NCI-H128 (cell line): Measurements from ENCODE around the gene GPC6.

Experiments used
- DNase-seq: peaks from one replicate; lab custom pipeline; 2025; ENCODE audit not compliant: unreplicated experiment; lab: John Stamatoyannopoulos, UW

The GPC6 gene

DNA sequence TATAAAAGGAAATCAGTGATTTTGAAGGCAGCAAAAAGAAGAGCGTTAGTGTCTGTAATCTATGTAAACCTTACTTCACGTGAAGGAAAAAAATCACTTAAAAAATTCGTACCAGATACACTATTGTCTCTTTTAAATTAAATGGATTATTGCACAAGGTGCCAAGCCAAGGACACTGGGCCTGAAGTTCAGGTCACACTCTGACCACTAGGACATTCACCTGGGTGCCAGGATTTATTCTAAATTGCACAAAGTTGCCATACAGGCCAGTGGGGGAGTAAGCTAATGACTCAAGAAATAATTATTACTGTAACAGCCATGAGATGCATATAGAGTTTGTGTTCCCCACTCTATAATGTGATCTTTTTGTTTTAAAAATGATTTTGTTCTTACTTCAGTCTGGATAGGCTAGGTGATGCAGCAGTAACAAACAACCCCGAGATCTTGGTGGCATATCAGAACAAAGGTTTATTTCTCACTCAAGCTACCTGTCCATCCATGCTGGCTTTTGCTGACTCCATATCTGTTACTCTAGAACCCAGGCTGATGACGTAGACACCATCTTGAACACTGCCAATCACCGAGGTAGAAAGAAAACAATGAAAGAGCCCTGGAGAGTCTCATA lies 1000.8 kb downstream of the GPC6 start:
- DNase-seq = no peak

DNA sequence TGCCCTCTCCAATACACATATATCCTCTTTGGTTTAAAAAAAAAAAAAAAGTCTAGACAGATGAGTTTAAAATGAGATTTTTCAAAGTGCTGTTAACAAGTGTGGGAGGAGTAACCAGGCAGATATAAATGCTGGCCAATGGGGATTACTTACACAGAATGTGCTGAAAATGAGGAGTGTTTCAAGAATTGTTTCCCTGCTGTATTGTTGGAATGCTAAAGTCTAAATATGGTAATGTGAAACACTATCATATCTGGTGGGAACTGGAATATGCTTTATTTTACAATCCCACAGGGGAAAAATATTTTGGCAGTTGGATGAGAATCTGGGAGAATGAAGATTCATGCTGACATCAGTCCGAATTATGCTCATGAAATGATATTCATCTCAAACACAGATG lies 1002.2 kb downstream of the GPC6 start:
- DNase-seq = no peak

GRCh38 chr13:94232161-94232950 lies 1005.7 kb downstream of the GPC6 start:
- no peak for DNase-seq

DNA sequence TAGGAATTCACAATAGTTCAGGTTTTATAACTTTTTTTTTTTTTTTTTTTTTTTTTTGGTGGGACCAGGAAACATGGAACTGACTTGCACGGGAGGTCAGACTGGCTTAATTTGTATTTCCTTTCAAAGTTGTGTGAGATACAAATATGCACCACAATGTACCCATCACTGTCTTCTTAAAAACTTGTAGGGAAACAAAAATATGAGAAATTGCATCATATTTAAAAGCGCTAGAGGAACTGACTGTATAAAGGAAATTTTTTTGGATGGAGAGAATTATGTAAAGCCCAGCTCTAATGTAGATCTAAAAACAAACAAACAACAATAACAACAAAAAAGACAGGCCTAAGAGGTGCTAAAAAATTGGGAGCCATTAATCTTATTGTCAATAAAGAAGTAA lies 1006.3 kb downstream of the GPC6 start:
- no peak for DNase-seq

GRCh38 chr13:94233401-94233800 lies 1006.8 kb downstream of the GPC6 start:
- no peak for DNase-seq

- DNase-seq = no peak
These were observed 1007.2 kb downstream of the GPC6 start for GRCh38 chr13:94233837-94234236.

DNA sequence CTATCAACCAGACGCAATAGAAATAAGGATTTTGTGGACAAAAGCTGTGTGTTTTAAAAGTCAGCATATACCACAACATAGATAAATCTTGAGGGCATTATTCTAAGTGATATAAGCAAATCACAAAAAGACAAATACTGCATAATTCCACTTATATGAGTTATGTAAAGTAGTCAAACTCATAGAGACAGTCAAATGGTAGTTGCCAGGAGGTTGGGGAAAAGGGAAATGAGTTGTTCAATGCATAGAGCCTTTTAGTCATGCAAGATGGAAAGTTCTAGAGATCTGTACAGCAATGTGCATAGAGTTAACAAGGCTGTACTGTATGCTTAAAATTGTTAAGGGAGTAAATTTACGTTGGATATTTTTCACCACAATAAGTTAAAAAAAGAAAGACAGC lies 1008.1 kb downstream of the GPC6 start:
- DNase-seq = no peak

DNA sequence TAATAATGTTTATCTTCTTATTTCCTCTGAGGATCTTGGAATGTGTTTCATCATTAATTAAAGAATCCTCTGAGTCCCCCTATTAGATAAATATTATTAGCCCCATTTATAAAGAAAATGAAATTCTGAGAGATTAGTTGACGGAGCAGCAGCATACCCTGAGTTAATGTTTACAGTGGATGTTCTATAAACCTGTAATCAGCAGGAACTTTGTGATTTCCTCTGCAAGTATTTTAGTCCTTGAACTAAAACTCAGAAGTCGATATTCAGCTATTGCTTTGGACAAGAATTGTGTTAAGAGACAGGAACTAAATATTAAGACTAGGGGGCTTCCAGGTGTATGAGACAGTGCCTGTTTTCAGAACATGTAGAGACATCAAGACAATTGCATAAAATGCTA lies 1009.5 kb downstream of the GPC6 start:
- DNase-seq = no peak

DNA sequence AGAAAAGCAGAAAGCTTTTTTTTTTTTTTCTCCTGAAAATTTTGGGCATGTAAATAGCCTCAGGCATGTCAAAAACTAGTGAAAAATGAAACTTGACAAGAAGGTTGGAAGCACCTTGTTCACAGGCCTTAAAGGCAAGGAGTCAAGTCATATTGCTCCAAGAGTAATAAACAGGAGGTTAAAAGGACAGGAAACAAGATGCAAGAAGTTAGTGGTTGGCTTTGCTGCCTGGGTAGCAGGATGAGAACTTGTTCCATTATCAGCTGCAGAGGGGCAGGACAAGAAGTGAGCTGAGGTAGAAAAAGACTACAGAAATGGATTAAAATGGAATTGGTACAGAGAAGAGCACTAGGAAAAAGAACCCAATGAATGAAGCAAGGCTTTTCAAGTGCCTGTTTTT lies 1010.3 kb downstream of the GPC6 start:
- DNase-seq = no peak

DNA sequence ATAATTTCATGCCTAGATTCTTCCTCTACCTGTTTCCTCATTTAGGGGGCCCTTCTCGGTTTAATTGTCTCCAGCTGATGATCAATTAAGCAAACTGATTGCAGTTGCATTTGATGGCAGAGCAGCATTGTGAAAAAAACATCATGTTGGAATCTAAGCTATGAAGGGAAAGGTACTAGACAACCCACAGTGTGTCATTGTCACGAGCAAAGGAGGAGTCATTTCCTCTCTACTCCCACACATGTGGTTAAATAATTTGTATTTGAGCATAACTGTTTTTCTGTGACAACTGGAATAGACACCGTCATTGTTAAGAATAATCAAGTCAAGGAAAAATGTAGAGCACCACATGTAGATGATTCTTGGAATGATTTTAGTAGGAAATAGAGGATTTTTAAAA lies 1012.5 kb downstream of the GPC6 start:
- no peak for DNase-seq

GRCh38 chr13:94242554-94242953 lies 1015.9 kb downstream of the GPC6 start:
- no peak for DNase-seq

- DNase-seq = no peak
These were observed 1016.9 kb downstream of the GPC6 start for GRCh38 chr13:94243551-94243950.

- DNase-seq = no peak
These were observed 1019.9 kb downstream of the GPC6 start for GRCh38 chr13:94246495-94246894.

- no peak for DNase-seq
These were observed 1021.3 kb downstream of the GPC6 start for GRCh38 chr13:94247890-94248289.

DNA sequence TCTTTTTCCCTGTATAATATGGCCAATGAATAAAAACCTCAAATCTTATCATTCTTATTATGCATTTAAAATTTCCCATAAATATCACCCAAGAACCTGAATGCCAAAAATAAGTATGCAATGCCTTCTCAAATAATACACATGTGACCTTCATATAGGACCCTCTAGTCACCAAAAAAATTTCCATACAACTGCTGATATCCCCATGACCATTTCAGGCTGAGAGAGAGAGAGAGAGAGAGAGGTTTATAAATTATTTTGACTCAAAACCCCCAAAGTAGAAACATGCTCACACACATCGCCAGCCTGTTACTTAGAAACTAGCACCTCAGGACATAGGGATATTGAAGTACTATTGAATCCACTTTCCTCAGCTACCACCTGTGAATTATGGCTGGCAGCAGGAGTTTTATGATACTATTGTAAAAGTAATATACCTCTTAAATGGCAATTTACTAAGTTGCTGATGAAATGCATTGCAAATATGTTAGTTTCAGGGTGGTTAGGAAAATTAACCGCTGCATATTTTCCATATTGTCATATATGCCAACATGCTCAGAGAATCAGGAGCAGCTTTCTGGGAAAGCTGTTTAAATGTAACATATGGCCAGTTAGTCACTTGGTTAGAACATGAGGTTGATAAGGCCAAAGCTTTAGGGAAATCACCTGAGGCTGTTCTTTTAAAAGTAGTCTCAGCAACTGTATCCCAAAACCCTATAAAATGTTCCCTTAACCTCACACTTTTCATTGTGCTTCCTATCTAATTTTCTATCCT lies 1022.0 kb downstream of the GPC6 start:
- DNase-seq = no peak

GRCh38 chr13:94249512-94249911 lies 1022.9 kb downstream of the GPC6 start:
- no peak for DNase-seq

GRCh38 chr13:94251831-94252608 lies 1025.4 kb downstream of the GPC6 start:
- DNase-seq = no peak

- no peak for DNase-seq
These were observed 1028.1 kb downstream of the GPC6 start for GRCh38 chr13:94254737-94255136.

GRCh38 chr13:94256721-94257120 lies 1030.1 kb downstream of the GPC6 start:
- no peak for DNase-seq

- DNase-seq = no peak
These were observed 1033.4 kb downstream of the GPC6 start for GRCh38 chr13:94259984-94260383.

DNA sequence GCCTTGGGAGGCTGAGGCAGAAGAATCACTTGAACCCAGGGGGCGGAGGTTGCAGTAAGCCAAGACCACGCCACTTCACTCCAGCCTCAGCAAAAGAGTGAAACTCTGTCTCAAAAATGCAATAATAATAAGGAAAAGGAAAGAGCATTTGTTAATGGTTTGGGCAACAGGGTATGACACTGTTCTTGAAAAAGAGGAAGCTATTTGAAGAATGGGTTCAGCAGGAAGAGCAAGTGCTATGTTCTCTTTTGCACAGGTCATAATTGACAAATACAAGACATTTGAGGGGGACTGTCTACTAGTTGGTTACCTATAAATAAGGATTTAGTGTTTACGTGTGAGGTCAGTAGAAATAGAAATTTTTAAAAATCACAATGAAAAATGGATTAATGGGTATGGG lies 1034.6 kb downstream of the GPC6 start:
- DNase-seq = no peak
